ENCODE results near the gene PLXDC2.

Gene PLXDC2

DNA sequence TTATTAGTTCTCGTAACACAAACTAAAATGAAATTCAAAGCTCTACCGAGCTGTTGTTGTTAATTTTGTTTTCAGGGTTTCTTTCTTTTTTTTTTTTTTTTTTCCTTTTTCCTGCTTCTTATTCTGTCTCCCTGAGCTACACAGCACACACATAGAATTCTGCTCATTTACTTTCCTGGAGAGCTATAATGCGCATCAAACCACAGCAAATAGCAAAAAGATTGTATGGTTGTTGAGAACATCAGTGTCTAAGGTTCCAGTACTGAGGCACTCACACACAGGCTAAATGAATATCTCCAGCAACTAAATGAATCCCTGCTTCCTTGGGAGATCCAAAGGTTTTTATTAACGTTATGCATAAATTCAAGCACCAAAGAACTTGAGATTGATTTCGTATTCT is 418.3 kb downstream of the PLXDC2 start:
- Histone ChIP-seq H3K27ac (ENCODE audit: low read depth, low read length) (no peak overlapping the region), H3K9me2 (replicated peaks; ENCODE audit: control insufficient read depth, low read length) (no peaks in the 10 kb centered on the region), H3K27me3 (ENCODE audit: control insufficient read depth, low read length) (no peaks in the 10 kb centered on the region), H3K36me3 (ENCODE audit: control insufficient read depth, low read length) (no peaks in the 10 kb centered on the region), H3K4me3 (ENCODE audit: low read length) (no peak overlapping the region), H3K4me1 (ENCODE audit: control insufficient read depth, low read length) (no peaks in the 10 kb centered on the region), H3F3A (ENCODE audit: control insufficient read depth, insufficient read depth) (no peaks in the 10 kb centered on the region), H4K20me1 (ENCODE audit: control insufficient read depth, insufficient read depth, low read depth, low read length) (no peaks in the 10 kb centered on the region), H3K79me2 (ENCODE audit: control insufficient read depth, low read length) (no peaks in the 10 kb centered on the region), H3K4me2 (ENCODE audit: low read length) (no peak overlapping the region), H3K9me3 (ENCODE audit: control insufficient read depth, insufficient read depth, low read length) (no peaks in the 10 kb centered on the region)
- TF ChIP-seq, protein P1, sequence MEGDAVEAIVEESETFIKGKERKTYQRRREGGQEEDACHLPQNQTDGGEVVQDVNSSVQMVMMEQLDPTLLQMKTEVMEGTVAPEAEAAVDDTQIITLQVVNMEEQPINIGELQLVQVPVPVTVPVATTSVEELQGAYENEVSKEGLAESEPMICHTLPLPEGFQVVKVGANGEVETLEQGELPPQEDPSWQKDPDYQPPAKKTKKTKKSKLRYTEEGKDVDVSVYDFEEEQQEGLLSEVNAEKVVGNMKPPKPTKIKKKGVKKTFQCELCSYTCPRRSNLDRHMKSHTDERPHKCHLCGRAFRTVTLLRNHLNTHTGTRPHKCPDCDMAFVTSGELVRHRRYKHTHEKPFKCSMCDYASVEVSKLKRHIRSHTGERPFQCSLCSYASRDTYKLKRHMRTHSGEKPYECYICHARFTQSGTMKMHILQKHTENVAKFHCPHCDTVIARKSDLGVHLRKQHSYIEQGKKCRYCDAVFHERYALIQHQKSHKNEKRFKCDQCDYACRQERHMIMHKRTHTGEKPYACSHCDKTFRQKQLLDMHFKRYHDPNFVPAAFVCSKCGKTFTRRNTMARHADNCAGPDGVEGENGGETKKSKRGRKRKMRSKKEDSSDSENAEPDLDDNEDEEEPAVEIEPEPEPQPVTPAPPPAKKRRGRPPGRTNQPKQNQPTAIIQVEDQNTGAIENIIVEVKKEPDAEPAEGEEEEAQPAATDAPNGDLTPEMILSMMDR (IDR thresholded peaks at IDR 0.05; ENCODE audit: low read depth, low read length, poor library complexity, severe bottlenecking): no peak
- TF ChIP-seq EZH2phosphoT487 (IDR thresholded peaks at IDR 0.05; ENCODE audit: borderline replicate concordance, low read length): no peak

DNA sequence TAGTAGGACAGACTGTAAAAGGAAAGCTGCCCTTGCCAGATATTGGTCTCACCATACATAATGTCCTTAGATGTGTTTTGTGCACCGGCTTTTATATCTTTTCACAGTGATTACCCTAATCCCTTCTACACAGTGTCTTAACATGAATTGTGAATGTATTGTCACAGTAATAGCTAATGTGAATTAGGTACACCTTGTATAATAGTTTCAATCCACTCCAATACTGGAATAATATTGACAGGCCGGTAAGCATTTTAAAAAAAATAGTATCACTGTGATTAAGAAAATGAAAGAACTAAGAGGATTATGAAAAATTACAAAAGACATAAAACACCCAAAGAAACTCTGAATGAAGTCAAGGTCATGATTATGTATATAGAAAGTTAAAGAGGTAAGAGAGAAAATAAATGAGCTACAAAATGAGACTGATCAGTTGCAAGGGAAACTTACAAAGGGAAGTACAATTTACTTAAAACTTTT is 420.9 kb downstream of the PLXDC2 start:
- no peaks in the 10 kb centered on the region for H3F3A ChIP-seq (ENCODE audit: control insufficient read depth, insufficient read depth)
- no peaks in the 10 kb centered on the region for H3K9me2 ChIP-seq (replicated peaks; ENCODE audit: control insufficient read depth, low read length)
- H4K20me1 ChIP-seq (ENCODE audit: control insufficient read depth, insufficient read depth, low read depth, low read length): no peaks in the 10 kb centered on the region
- no peaks in the 10 kb centered on the region for H3K4me1 ChIP-seq (ENCODE audit: control insufficient read depth, low read length)
- no peaks in the 10 kb centered on the region for H3K27me3 ChIP-seq (ENCODE audit: control insufficient read depth, low read length)
- no peak overlapping the region for H3K4me3 ChIP-seq (ENCODE audit: low read length)
- no peak for TF ChIP-seq EZH2phosphoT487 (IDR thresholded peaks at IDR 0.05; ENCODE audit: borderline replicate concordance, low read length)
- TF ChIP-seq, protein P1 (IDR thresholded peaks at IDR 0.05; ENCODE audit: low read depth, low read length, poor library complexity, severe bottlenecking): no peak
- H3K9me3 ChIP-seq (ENCODE audit: control insufficient read depth, insufficient read depth, low read length): no peaks in the 10 kb centered on the region
- no peaks in the 10 kb centered on the region for H3K36me3 ChIP-seq (ENCODE audit: control insufficient read depth, low read length)
- H3K4me2 ChIP-seq (ENCODE audit: low read length): no peak overlapping the region
- H3K27ac ChIP-seq (ENCODE audit: low read depth, low read length): no peak overlapping the region
- H3K79me2 ChIP-seq (ENCODE audit: control insufficient read depth, low read length): no peaks in the 10 kb centered on the region

DNA sequence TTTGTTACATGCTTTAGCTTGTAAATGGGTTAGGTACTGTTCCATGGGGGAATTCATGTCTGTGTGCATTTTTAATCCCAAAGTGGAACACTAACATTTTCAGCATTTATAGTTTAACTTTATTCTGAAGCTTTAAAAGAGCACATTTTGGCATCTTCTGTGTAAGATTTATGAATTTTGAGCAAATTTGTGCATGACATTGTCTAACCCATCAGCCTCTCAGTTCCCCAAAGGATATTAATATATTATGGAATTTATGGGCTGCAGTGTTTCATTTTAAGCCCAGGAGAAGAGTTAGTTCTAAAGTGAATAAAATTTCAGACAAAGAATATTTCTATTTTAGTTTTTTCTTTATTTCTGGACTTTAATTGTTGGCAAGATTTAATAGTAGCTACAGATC is 421.4 kb downstream of the PLXDC2 start:
- Histone ChIP-seq H3K4me2 (ENCODE audit: low read length) (no peak overlapping the region), H3K9me3 (ENCODE audit: control insufficient read depth, insufficient read depth, low read length) (no peaks in the 10 kb centered on the region), H3K27ac (ENCODE audit: low read depth, low read length) (no peak overlapping the region), H3K4me3 (ENCODE audit: low read length) (no peak overlapping the region), H3K79me2 (ENCODE audit: control insufficient read depth, low read length) (no peaks in the 10 kb centered on the region), H3K9me2 (replicated peaks; ENCODE audit: control insufficient read depth, low read length) (no peaks in the 10 kb centered on the region), H3K27me3 (ENCODE audit: control insufficient read depth, low read length) (no peaks in the 10 kb centered on the region), H3K4me1 (ENCODE audit: control insufficient read depth, low read length) (no peaks in the 10 kb centered on the region), H3F3A (ENCODE audit: control insufficient read depth, insufficient read depth) (no peaks in the 10 kb centered on the region), H3K36me3 (ENCODE audit: control insufficient read depth, low read length) (no peaks in the 10 kb centered on the region), H4K20me1 (ENCODE audit: control insufficient read depth, insufficient read depth, low read depth, low read length) (no peaks in the 10 kb centered on the region)
- no peak for TF ChIP-seq EZH2phosphoT487 (IDR thresholded peaks at IDR 0.05; ENCODE audit: borderline replicate concordance, low read length)
- TF ChIP-seq, protein P1 (IDR thresholded peaks at IDR 0.05; ENCODE audit: low read depth, low read length, poor library complexity, severe bottlenecking): no peak
